Urinary bladder (tissue), 4 donors: ENCODE measurements around the gene DLEC1. TPM values are rescaled to one million over a fixed set of nuclear protein-coding genes. Genes with fewer than 3 reads are reported as not detected.

Experiments
- DNase-seq: peaks from one replicate; pipeline ENCODE4 v3.0.0-alpha.2; 2015; ENCODE audit errors: extremely low spot score
- H3K27ac ChIP-seq: one replicate; pipeline ENCODE4 v1.5.1; 2013; ENCODE audit warnings: low read depth, mild to moderate bottlenecking, moderate library complexity
- H3K36me3 ChIP-seq: one replicate; pipeline ENCODE4 v1.6.1; 2013; ENCODE audit warnings: mild to moderate bottlenecking, moderate library complexity; ENCODE audit not compliant: insufficient read depth
- H3K4me1 ChIP-seq: one replicate; pipeline ENCODE4 v1.6.1; 2013; ENCODE audit warnings: mild to moderate bottlenecking, moderate library complexity; ENCODE audit not compliant: insufficient read depth
- H3K4me3 ChIP-seq: one replicate; pipeline ENCODE4 v1.5.1; 2013; ENCODE audit warnings: low read depth, low read length
- WGBS: extraction: QIAGEN DNeasy Blood & Tissue Kit; methylation state at CpG from one replicate; pipeline ENCODE4 v1.1.7; 2013; 5-methylcytosine and 5-hydroxymethylcytosine counted together
- polyA plus RNA-seq: library from polyadenylated mRNA; stranded (reverse); fragments of 200-250 nt; gene quantifications from one replicate; pipeline ENCODE4 v1.2.3, GENCODE V29; 2013
- total RNA-seq: library from RNA; depleted of rRNA; stranded (reverse); fragments of >200 nt; gene quantifications from one replicate; pipeline ENCODE4 v1.2.3, GENCODE V29; 2014
- donor health status: healthy with polysubstance abuse.
- donor health status: healthy.

Gene DLEC1
- total and polyA plus RNA-seq, 2 donors: 0.29 to 0.42 TPM

DNA sequence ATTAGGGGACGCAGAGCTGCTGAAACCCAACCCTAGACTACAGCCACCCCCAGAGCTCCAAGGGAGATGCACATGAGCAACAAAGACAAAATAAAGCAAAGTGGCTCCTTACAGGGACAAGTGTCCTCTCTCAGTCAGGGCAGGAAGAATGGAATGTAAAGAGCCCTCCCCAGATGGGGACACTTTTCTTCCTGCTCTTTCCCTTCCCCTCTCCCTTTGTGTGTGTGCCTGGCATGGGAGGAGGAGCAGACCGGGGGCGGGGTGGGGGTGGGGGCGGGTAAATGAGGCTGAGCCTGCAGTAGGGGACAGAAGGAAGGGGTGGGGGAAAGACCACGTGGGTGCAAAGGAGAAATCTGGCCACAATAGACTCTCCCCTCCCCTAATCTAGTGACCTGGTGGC lies 60.5 kb downstream of the DLEC1 start:
- no peak overlapping the region for H3K4me3 ChIP-seq
- no peaks in the 10 kb centered on the region for H3K4me1 ChIP-seq
- no peak for DNase-seq
- no peak overlapping the region for H3K27ac ChIP-seq
- 28% methylated on average over 5 of the region's 5 CpGs for WGBS
- H3K36me3 ChIP-seq: no peaks in the 10 kb centered on the region

GRCh38 chr3:38100498-38100897 lies 61.5 kb downstream of the DLEC1 start:
- Histone ChIP-seq H3K4me3 (no peak overlapping the region), H3K27ac (no peak overlapping the region), H3K36me3 (no peaks in the 10 kb centered on the region), H3K4me1 (no peaks in the 10 kb centered on the region)
- WGBS: 84% methylated on average over 3 of the region's 3 CpGs
- no peak for DNase-seq

- 76% methylated on average over 6 of the region's 6 CpGs for WGBS
- no peaks in the 10 kb centered on the region for H3K4me1 ChIP-seq
- DNase-seq: no peak
- no peaks in the 10 kb centered on the region for H3K36me3 ChIP-seq
- no peak overlapping the region for H3K4me3 ChIP-seq
- H3K27ac ChIP-seq: no peak overlapping the region
Measured at GRCh38 chr3:38101811-38102443, 62.9 kb downstream of the DLEC1 start.

- Histone ChIP-seq H3K27ac (no peak overlapping the region), H3K36me3 (no peaks in the 10 kb centered on the region), H3K4me3 (no peak overlapping the region), H3K4me1 (no peaks in the 10 kb centered on the region)
- WGBS: 70% methylated on average over 1 of the region's 1 CpG
- no peak for DNase-seq
Measured at GRCh38 chr3:38102444-38102814, 63.4 kb downstream of the DLEC1 start.

- H3K27ac ChIP-seq: no peak overlapping the region
- no peak for DNase-seq
- no peaks in the 10 kb centered on the region for H3K36me3 ChIP-seq
- 55% methylated on average over 1 of the region's 1 CpG for WGBS
- H3K4me3 ChIP-seq: no peak overlapping the region
- no peaks in the 10 kb centered on the region for H3K4me1 ChIP-seq
Measured at GRCh38 chr3:38105525-38105924, 66.5 kb downstream of the DLEC1 start.

DNA sequence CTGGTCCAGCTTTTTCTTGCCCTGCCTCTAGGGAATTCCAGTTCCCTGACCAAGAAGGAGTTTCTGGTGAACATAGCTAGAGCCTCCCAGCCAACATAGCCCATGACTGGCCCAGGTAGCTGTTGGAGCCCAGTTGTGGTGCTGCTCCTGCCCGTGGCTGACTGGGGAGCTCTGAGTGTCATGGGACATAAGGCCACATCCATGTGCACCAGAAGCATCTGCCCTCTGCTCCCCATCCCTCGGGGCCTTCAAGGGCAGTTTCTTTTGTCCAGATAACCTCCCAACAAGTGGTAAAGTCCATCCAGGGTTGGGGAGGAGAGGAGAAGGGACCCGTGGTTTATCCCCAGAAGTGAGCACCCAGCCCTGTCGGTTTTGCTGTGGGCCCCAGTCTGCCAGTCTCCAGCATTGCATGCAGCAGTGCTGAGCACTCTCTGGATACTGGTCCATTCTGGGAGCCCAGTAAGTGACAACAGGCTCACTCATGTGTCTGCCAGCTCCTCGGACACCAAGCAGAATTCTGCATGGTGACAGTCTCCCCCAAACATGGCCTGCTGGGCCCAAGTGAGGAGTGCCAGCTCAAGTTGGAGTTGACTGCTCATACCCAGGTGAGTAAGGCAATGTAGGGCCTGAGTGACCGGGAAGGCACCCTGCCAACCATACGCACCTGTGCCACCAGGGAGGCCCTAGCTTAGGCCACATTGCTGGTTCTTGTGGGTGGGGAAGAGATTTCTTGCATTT lies 69.1 kb downstream of the DLEC1 start:
- Histone ChIP-seq H3K36me3 (no peaks in the 10 kb centered on the region), H3K27ac (no peak overlapping the region), H3K4me1 (no peaks in the 10 kb centered on the region), H3K4me3 (no peak overlapping the region)
- DNase-seq: no peak
- WGBS: 91% methylated on average over 7 of the region's 7 CpGs

DNA sequence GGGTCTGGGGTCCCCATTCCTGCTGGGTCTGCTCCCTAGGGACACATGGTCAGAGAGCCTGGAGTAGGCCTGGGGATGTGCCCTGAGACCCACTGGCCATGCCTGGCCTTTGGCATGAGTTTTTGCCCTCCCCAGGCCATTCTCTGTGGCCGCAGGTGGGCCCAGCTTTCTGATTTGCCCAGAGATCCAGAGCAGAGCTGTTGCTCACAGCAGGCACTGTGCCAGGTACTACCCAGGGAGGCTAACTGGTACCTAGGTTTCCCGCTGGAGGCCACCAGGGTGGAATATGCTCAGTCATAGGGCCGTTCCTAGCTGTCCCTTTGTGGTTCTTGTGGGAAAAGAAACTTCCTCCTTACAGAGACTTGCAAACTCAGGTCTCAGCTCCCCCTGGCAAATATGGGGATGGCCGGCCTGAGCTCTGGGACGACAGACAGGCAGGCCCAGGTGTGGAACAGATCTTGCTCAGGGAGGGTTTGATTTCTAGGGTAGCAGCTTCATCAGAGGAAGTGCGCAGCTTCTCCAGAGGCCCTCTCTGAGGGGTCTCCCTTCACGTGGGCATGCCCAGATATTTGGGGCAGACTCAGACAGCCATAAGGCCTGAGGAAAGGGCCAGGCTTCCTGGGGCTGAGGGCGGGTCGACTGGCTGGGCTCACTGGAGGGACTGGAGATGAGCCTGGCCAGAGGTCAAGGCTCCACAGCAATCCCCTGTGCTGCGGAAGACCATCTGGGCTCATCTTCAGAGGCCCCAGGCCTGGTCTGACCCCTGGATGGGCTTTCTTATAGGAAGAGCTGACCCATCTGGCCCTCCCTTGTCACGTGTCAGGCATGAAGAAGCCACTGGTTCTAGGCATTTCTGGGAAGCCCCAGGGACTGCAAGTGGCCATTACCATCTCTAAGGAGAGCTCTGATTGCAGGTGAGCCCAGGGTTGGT lies 69.9 kb downstream of the DLEC1 start:
- WGBS: 84% methylated on average over 11 of the region's 11 CpGs
- Histone ChIP-seq H3K4me3 (no peak overlapping the region), H3K4me1 (no peaks in the 10 kb centered on the region), H3K27ac (no peak overlapping the region), H3K36me3 (no peaks in the 10 kb centered on the region)
- DNase-seq: no peak

GRCh38 chr3:38109580-38110313 lies 70.7 kb downstream of the DLEC1 start:
- Histone ChIP-seq H3K27ac (no peak overlapping the region), H3K36me3 (no peaks in the 10 kb centered on the region), H3K4me1 (no peaks in the 10 kb centered on the region), H3K4me3 (no peak overlapping the region)
- 91% methylated on average over 17 of the region's 17 CpGs for WGBS
- no peak for DNase-seq

GRCh38 chr3:38110314-38111050 lies 71.5 kb downstream of the DLEC1 start:
- Histone ChIP-seq H3K36me3 (no peaks in the 10 kb centered on the region), H3K4me1 (no peaks in the 10 kb centered on the region), H3K4me3 (no peak overlapping the region), H3K27ac (no peak overlapping the region)
- no peak for DNase-seq
- 91% methylated on average over 6 of the region's 6 CpGs for WGBS

GRCh38 chr3:38111201-38111600 lies 72.2 kb downstream of the DLEC1 start:
- Histone ChIP-seq H3K27ac (no peak overlapping the region), H3K4me1 (no peaks in the 10 kb centered on the region), H3K36me3 (no peaks in the 10 kb centered on the region), H3K4me3 (no peak overlapping the region)
- DNase-seq: no peak
- WGBS: 94% methylated on average over 4 of the region's 4 CpGs

GRCh38 chr3:38111696-38112377 lies 72.8 kb downstream of the DLEC1 start:
- H3K36me3 ChIP-seq: no peaks in the 10 kb centered on the region
- no peak overlapping the region for H3K27ac ChIP-seq
- 85% methylated on average over 16 of the region's 16 CpGs for WGBS
- no peak overlapping the region for H3K4me3 ChIP-seq
- H3K4me1 ChIP-seq: no peaks in the 10 kb centered on the region
- DNase-seq: no peak

GRCh38 chr3:38112378-38112761 lies 73.4 kb downstream of the DLEC1 start:
- Histone ChIP-seq H3K36me3 (no peaks in the 10 kb centered on the region), H3K4me1 (no peaks in the 10 kb centered on the region), H3K4me3 (no peak overlapping the region), H3K27ac (no peak overlapping the region)
- WGBS: 87% methylated on average over 7 of the region's 7 CpGs
- no peak for DNase-seq
